K562 treated with DMSO at 1 percent for 24 hours (cell line): ENCODE data around the gene SERPINB13. TPM values are rescaled to one million over a fixed set of nuclear protein-coding genes. Genes with fewer than 3 reads are reported as not detected.

Experiments used
- total RNA-seq: library from RNA; unstranded; fragments of 300-600 nt; gene quantifications from 2 replicates; pipeline ENCODE4 v1.2.3, GENCODE V29; 2022; ENCODE audit warnings: low read depth; ENCODE audit not compliant: insufficient read depth

SERPINB13 gene, protein sequence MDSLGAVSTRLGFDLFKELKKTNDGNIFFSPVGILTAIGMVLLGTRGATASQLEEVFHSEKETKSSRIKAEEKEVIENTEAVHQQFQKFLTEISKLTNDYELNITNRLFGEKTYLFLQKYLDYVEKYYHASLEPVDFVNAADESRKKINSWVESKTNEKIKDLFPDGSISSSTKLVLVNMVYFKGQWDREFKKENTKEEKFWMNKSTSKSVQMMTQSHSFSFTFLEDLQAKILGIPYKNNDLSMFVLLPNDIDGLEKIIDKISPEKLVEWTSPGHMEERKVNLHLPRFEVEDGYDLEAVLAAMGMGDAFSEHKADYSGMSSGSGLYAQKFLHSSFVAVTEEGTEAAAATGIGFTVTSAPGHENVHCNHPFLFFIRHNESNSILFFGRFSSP
- not detected in 2 replicates for total RNA-seq

DNA sequence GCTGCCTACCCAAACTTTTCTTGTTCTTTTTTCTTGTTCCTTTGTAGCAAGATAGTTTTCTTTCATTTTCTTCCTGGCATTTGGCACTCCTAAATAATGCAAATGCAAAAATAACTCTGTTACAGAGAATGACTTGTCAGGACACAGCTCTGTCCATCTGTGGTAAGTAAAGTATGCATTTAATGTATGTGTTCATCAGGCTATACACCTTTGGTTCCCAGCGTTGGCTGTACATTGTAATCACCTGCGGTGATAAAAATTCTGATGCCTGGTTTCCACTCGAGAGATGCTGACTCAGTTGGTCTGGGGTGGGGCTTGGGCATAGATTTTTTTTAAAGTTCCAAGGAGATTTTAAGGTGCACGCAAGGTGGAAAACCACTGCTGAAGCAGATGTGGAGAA lies at the start of gene SERPINB13:
TSS of gene SERPINB13 (plus strand) at position 378 of the 400 bp plus-strand sequence. CDS start 1,325 bp downstream, outside the sequence.

DNA sequence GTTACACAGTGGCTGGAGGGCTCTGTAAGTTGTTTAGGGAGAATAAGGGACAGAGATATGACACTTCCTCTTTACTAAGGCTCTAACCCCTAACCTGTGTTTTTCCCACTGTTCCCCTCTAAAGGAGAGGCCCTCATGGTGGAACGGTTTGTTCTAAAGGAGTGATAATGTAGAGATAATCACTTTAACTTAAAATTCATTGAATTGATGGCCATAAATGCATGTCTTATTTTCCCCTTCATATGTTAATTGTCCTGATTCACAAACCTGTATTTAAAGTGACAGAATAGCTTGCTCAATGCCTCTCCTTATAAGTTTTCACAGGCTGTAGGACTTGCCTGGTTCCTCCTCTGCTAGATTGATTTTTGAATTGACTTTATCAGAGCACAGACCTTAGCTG lies 45.1 kb upstream of the SERPINB13 start, which contains the start of gene SERPINB12:
TSS of gene SERPINB12 (plus strand) at position 301 of the 400 bp plus-strand sequence. CDS start 13,791 bp downstream, outside the sequence.

DNA sequence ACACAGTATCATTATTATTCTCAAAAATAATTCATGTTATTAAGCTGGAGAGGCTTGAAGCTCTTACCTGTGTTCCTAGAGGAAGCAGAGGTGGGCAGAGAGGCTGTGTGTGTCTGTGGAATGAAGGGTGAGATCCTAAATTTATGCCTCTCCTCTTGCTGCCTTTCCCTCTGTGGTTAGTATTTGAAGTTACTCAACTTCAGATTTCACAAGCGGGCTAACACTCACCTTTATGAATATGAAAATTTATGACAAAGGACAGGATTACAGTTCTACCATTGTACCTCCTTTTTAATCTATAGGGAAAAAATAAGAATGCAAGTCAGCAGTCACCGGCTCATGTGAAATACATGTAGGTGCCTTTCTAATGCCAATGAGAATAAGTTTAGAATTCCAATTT lies 57.0 kb downstream of the SERPINB13 start, which contains the start of gene SERPINB4:
TSS of gene SERPINB4 (minus strand) at position 115 of the 400 bp plus-strand sequence. CDS start 679 bp downstream, outside the sequence.

Other genes starting within 250 kb of the SERPINB13 start
- gene KDSR, start 220.1 kb upstream of the SERPINB13 start, total RNA-seq = 9.4 and 12.7 TPM in 2 replicates
- gene VPS4B, start 164.9 kb upstream of the SERPINB13 start, total RNA-seq = 7.3 and 9.0 TPM in 2 replicates
- 0.17 and 0.29 TPM in 2 replicates for gene SERPINB5, start 110.4 kb upstream of the SERPINB13 start, total RNA-seq
- gene SERPINB12, start 45.0 kb upstream of the SERPINB13 start, total RNA-seq = not detected in 2 replicates
- gene SERPINB4, start 56.9 kb downstream of the SERPINB13 start, total RNA-seq = not detected in 2 replicates
- gene SERPINB3, start 74.5 kb downstream of the SERPINB13 start, total RNA-seq = not detected in 2 replicates
- gene SERPINB11, start 115.6 kb downstream of the SERPINB13 start, total RNA-seq = not detected in 2 replicates
- not detected in 2 replicates for gene SERPINB7, start 188.1 kb downstream of the SERPINB13 start, total RNA-seq